Measurements from ENCODE around the gene POLR2E. TPM values are rescaled to one million over a fixed set of nuclear protein-coding genes. Genes with fewer than 3 reads are reported as not detected.

POLR2E gene
- total and polyA plus RNA-seq, 9 donors: 69.6 to 149 (median 133) TPM

- Histone ChIP-seq H3K27ac (ENCODE audit: low read length) (no peak overlapping the region), H3K36me3 (ENCODE audit: control insufficient read depth, insufficient read depth, low read length) (peaks cover 26% of the 10 kb centered on the region), H3K27me3 (ENCODE audit: control insufficient read depth, insufficient read depth, low read length) (peaks cover 2% of the 10 kb centered on the region), H3K4me3 (ENCODE audit: low read length) (no peak overlapping the region), H3K4me1 (ENCODE audit: control insufficient read depth, insufficient read depth, low read length) (no peaks in the 10 kb centered on the region), H3K9me3 (replicated peaks; ENCODE audit: control insufficient read depth, low read depth, low read length) (peaks cover 25% of the 10 kb centered on the region)
- DNase-seq: no peak
- WGBS (ENCODE audit: insufficient coverage): 83% methylated on average over 1 of the region's 5 CpGs
Observed at GRCh38 chr19:1052349-1052975, 42.7 kb downstream of the POLR2E start.

GRCh38 chr19:1051791-1052190 lies 43.4 kb downstream of the POLR2E start:
- H3K27me3 ChIP-seq (ENCODE audit: control insufficient read depth, insufficient read depth, low read length): no peaks in the 10 kb centered on the region
- no peak for DNase-seq

GRCh38 chr19:1050989-1051788 lies 44.0 kb downstream of the POLR2E start:
- H3K36me3 ChIP-seq (ENCODE audit: control insufficient read depth, insufficient read depth, low read length): peaks cover 18% of the 10 kb centered on the region
- no peak overlapping the region for H3K4me3 ChIP-seq (ENCODE audit: low read length)
- H3K9me3 ChIP-seq (replicated peaks; ENCODE audit: control insufficient read depth, low read depth, low read length): peaks cover 13% of the 10 kb centered on the region
- no peak for DNase-seq
- H3K27me3 ChIP-seq (ENCODE audit: control insufficient read depth, insufficient read depth, low read length): no peaks in the 10 kb centered on the region
- no peaks in the 10 kb centered on the region for H3K4me1 ChIP-seq (ENCODE audit: control insufficient read depth, insufficient read depth, low read length)
- 78% methylated on average over 28 of the region's 31 CpGs for WGBS (ENCODE audit: insufficient coverage)
- no peak overlapping the region for H3K27ac ChIP-seq (ENCODE audit: low read length)

More at GRCh38 chr19:1051791-1052190, 43.4 kb downstream of the POLR2E start:
- 80% methylated on average over 10 of the region's 17 CpGs for WGBS (ENCODE audit: insufficient coverage)
- Histone ChIP-seq H3K36me3 (ENCODE audit: control insufficient read depth, insufficient read depth, low read length) (peaks cover 22% of the 10 kb centered on the region), H3K4me1 (ENCODE audit: control insufficient read depth, insufficient read depth, low read length) (no peaks in the 10 kb centered on the region), H3K27ac (ENCODE audit: low read length) (no peak overlapping the region), H3K9me3 (replicated peaks; ENCODE audit: control insufficient read depth, low read depth, low read length) (peaks cover 19% of the 10 kb centered on the region), H3K4me3 (ENCODE audit: low read length) (no peak overlapping the region)

- Histone ChIP-seq H3K36me3 (ENCODE audit: control insufficient read depth, insufficient read depth, low read length) (peaks cover 12% of the 10 kb centered on the region), H3K27ac (ENCODE audit: low read length) (no peak overlapping the region), H3K9me3 (replicated peaks; ENCODE audit: control insufficient read depth, low read depth, low read length) (peaks cover 3% of the 10 kb centered on the region), H3K27me3 (ENCODE audit: control insufficient read depth, insufficient read depth, low read length) (no peaks in the 10 kb centered on the region), H3K4me1 (ENCODE audit: control insufficient read depth, insufficient read depth, low read length) (no peaks in the 10 kb centered on the region), H3K4me3 (ENCODE audit: low read length) (no peak overlapping the region)
- DNase-seq: no peak
- 0% methylated on average over 2 of the region's 11 CpGs for WGBS (ENCODE audit: insufficient coverage)
Observed at GRCh38 chr19:1049800-1050199, 45.4 kb downstream of the POLR2E start.

- Histone ChIP-seq H3K27me3 (ENCODE audit: control insufficient read depth, insufficient read depth, low read length) (no peaks in the 10 kb centered on the region), H3K4me3 (ENCODE audit: low read length) (no peak overlapping the region), H3K36me3 (ENCODE audit: control insufficient read depth, insufficient read depth, low read length) (peaks cover 17% of the 10 kb centered on the region), H3K27ac (ENCODE audit: low read length) (no peak overlapping the region), H3K9me3 (replicated peaks; ENCODE audit: control insufficient read depth, low read depth, low read length) (no peaks in the 10 kb centered on the region), H3K4me1 (ENCODE audit: control insufficient read depth, insufficient read depth, low read length) (no peaks in the 10 kb centered on the region)
- WGBS (ENCODE audit: insufficient coverage): 78% methylated on average over 13 of the region's 17 CpGs
- no peak for DNase-seq
Observed at GRCh38 chr19:1049106-1049505, 46.1 kb downstream of the POLR2E start.

- DNase-seq: no peak
- H3K27ac ChIP-seq (ENCODE audit: low read length): no peak overlapping the region
- no peak overlapping the region for H3K4me3 ChIP-seq (ENCODE audit: low read length)
- H3K4me1 ChIP-seq (ENCODE audit: control insufficient read depth, insufficient read depth, low read length): peaks cover 6% of the 10 kb centered on the region
- WGBS (ENCODE audit: insufficient coverage): 84% methylated on average over 12 of the region's 20 CpGs
- no peaks in the 10 kb centered on the region for H3K9me3 ChIP-seq (replicated peaks; ENCODE audit: control insufficient read depth, low read depth, low read length)
- H3K36me3 ChIP-seq (ENCODE audit: control insufficient read depth, insufficient read depth, low read length): peaks cover 15% of the 10 kb centered on the region
- H3K27me3 ChIP-seq (ENCODE audit: control insufficient read depth, insufficient read depth, low read length): no peaks in the 10 kb centered on the region
Observed at GRCh38 chr19:1047696-1048147, 47.5 kb downstream of the POLR2E start.

- H3K27ac ChIP-seq (ENCODE audit: low read length): no peak overlapping the region
- 92% methylated on average over 61 of the region's 77 CpGs for WGBS (ENCODE audit: insufficient coverage)
- no peak for DNase-seq
Observed at GRCh38 chr19:1046836-1047695, 48.1 kb downstream of the POLR2E start.

GRCh38 chr19:1046117-1046626 lies 49.0 kb downstream of the POLR2E start:
- Histone ChIP-seq H3K27me3 (ENCODE audit: control insufficient read depth, insufficient read depth, low read length) (peaks cover 2% of the 10 kb centered on the region), H3K27ac (ENCODE audit: low read length) (no peak overlapping the region), H3K9me3 (replicated peaks; ENCODE audit: control insufficient read depth, low read depth, low read length) (no peaks in the 10 kb centered on the region), H3K4me1 (ENCODE audit: control insufficient read depth, insufficient read depth, low read length) (peaks cover 22% of the 10 kb centered on the region), H3K4me3 (ENCODE audit: low read length) (no peak overlapping the region), H3K36me3 (ENCODE audit: control insufficient read depth, insufficient read depth, low read length) (peaks cover 9% of the 10 kb centered on the region)
- DNase-seq: no peak
- 82% methylated on average over 27 of the region's 33 CpGs for WGBS (ENCODE audit: insufficient coverage)

More at GRCh38 chr19:1046836-1047695, 48.1 kb downstream of the POLR2E start:
- Histone ChIP-seq H3K36me3 (ENCODE audit: control insufficient read depth, insufficient read depth, low read length) (peaks cover 15% of the 10 kb centered on the region), H3K9me3 (replicated peaks; ENCODE audit: control insufficient read depth, low read depth, low read length) (no peaks in the 10 kb centered on the region), H3K4me1 (ENCODE audit: control insufficient read depth, insufficient read depth, low read length) (peaks cover 13% of the 10 kb centered on the region), H3K4me3 (ENCODE audit: low read length) (no peak overlapping the region), H3K27me3 (ENCODE audit: control insufficient read depth, insufficient read depth, low read length) (no peaks in the 10 kb centered on the region)

GRCh38 chr19:1045247-1045603 lies 50.0 kb downstream of the POLR2E start:
- 78% methylated on average over 8 of the region's 10 CpGs for WGBS (ENCODE audit: insufficient coverage)
- no peak for DNase-seq
- no peak overlapping the region for H3K27ac ChIP-seq (ENCODE audit: low read length)

More at GRCh38 chr19:1045247-1045603, 50.0 kb downstream of the POLR2E start:
- H3K36me3 ChIP-seq (ENCODE audit: control insufficient read depth, insufficient read depth, low read length): peaks cover 8% of the 10 kb centered on the region
- H3K4me3 ChIP-seq (ENCODE audit: low read length): no peak overlapping the region
- peaks cover 2% of the 10 kb centered on the region for H3K27me3 ChIP-seq (ENCODE audit: control insufficient read depth, insufficient read depth, low read length)
- no peaks in the 10 kb centered on the region for H3K9me3 ChIP-seq (replicated peaks; ENCODE audit: control insufficient read depth, low read depth, low read length)
- peaks cover 30% of the 10 kb centered on the region for H3K4me1 ChIP-seq (ENCODE audit: control insufficient read depth, insufficient read depth, low read length)
